ENCODE results near the gene PRLH. TPM values are rescaled to one million over a fixed set of nuclear protein-coding genes. Genes with fewer than 3 reads are reported as not detected.

Gene PRLH
- total and polyA plus RNA-seq, 4 donors, result not detected

- H3K9me3 ChIP-seq (ENCODE audit: control insufficient read depth in 4 of 4, insufficient read depth in 3 of 4, low read length in 3 of 4), result no peaks in the 10 kb centered on the region
- peak in 2 of 3 donors; percentile 57 to 58 for DNase-seq
- WGBS, 2 donors, result 49 to 56% methylated on average over 9 of the region's 9 CpGs
- no peak for TF ChIP-seq CTCF (IDR thresholded peaks at IDR 0.05; ENCODE audit: control extremely low read depth, extremely low read depth)
- peaks cover 16 to 41% (median 27%) of the 10 kb centered on the region in 5 donors for H3K4me1 ChIP-seq (ENCODE audit: control insufficient read depth in 5 of 5, insufficient read depth in 5 of 5, low read length in 5 of 5)
- peak overlapping the region in 1 of 2 donors; percentile 11 for H3K27ac ChIP-seq (ENCODE audit: low read depth in 1 of 2, low read length in 1 of 2)
- no peak overlapping the region for H3K9ac ChIP-seq (ENCODE audit: insufficient read depth in 1 of 2, low read length in 2 of 2)
- no peak overlapping the region for H3K4me3 ChIP-seq
- peak; percentile 61 for ATAC-seq (ENCODE audit: insufficient read depth, low FRiP score)
- H3K27me3 ChIP-seq (ENCODE audit: control insufficient read depth in 3 of 3, insufficient read depth in 3 of 3, low read length in 2 of 3), result no peaks in the 10 kb centered on the region
- no peaks in the 10 kb centered on the region for H3K36me3 ChIP-seq (ENCODE audit: control insufficient read depth in 4 of 4, insufficient read depth in 4 of 4, low read length in 4 of 4)
Measured at GRCh38 chr2:237614151-237614720, 47.9 kb downstream of the PRLH start.

GRCh38 chr2:237615631-237616249, 49.4 kb downstream of the PRLH start:
- no peak for DNase-seq
- Histone ChIP-seq H3K9me3 (ENCODE audit: control insufficient read depth in 4 of 4, insufficient read depth in 3 of 4, low read length in 3 of 4) (no peaks in the 10 kb centered on the region), H3K27me3 (ENCODE audit: control insufficient read depth in 3 of 3, insufficient read depth in 3 of 3, low read length in 2 of 3) (no peaks in the 10 kb centered on the region), H3K4me1 (ENCODE audit: control insufficient read depth in 5 of 5, insufficient read depth in 5 of 5, low read length in 5 of 5) (peaks cover 16 to 41% (median 27%) of the 10 kb centered on the region in 5 donors), H3K36me3 (ENCODE audit: control insufficient read depth in 4 of 4, insufficient read depth in 4 of 4, low read length in 4 of 4) (no peaks in the 10 kb centered on the region), H3K4me3 (no peak overlapping the region), H3K27ac (ENCODE audit: low read depth in 1 of 2, low read length in 1 of 2) (peak overlapping the region; percentile 79 to 97), H3K9ac (ENCODE audit: insufficient read depth in 1 of 2, low read length in 2 of 2) (peak overlapping the region in 1 of 2 donors; percentile 40)
- 58 to 68% methylated on average over 4 of the region's 4 CpGs for WGBS, 2 donors
- ATAC-seq (ENCODE audit: insufficient read depth, low FRiP score), result no peak
- no peak for TF ChIP-seq CTCF (IDR thresholded peaks at IDR 0.05; ENCODE audit: control extremely low read depth, extremely low read depth)

GRCh38 chr2:237616373-237616733, 50.0 kb downstream of the PRLH start:
- Histone ChIP-seq H3K4me1 (ENCODE audit: control insufficient read depth in 5 of 5, insufficient read depth in 5 of 5, low read length in 5 of 5) (peaks cover 16 to 41% (median 27%) of the 10 kb centered on the region in 5 donors), H3K9ac (ENCODE audit: insufficient read depth in 1 of 2, low read length in 2 of 2) (no peak overlapping the region)

More at GRCh38 chr2:237616373-237616733, 50.0 kb downstream of the PRLH start:
- H3K9me3 ChIP-seq (ENCODE audit: control insufficient read depth in 4 of 4, insufficient read depth in 3 of 4, low read length in 3 of 4), result no peaks in the 10 kb centered on the region
- H3K27ac ChIP-seq (ENCODE audit: low read depth in 1 of 2, low read length in 1 of 2), result peak overlapping the region; percentile 79 to 97
- ATAC-seq (ENCODE audit: insufficient read depth, low FRiP score) (no peak), DNase-seq (no peak)
- WGBS, 2 donors, result 43 to 49% methylated on average over 3 of the region's 3 CpGs
- no peak for TF ChIP-seq CTCF (IDR thresholded peaks at IDR 0.05; ENCODE audit: control extremely low read depth, extremely low read depth)
- no peak overlapping the region for H3K4me3 ChIP-seq
- H3K27me3 ChIP-seq (ENCODE audit: control insufficient read depth in 3 of 3, insufficient read depth in 3 of 3, low read length in 2 of 3), result no peaks in the 10 kb centered on the region
- H3K36me3 ChIP-seq (ENCODE audit: control insufficient read depth in 4 of 4, insufficient read depth in 4 of 4, low read length in 4 of 4), result no peaks in the 10 kb centered on the region

Small RNA genes within 50 kb of the gene (small RNA-seq; reads per million reads assigned to genes)
- not detected for gene RNU6-1140P (ENCODE audit: low replicate concordance)

Other genes starting within 250 kb of the PRLH start
- gene COL6A3, start 152.4 kb upstream of the PRLH start, total RNA-seq, result 100 to 1,000 TPM; 459 to 548 TPM
- 10 to 100 TPM; 36.4 to 96.2 TPM for gene COL6A3, start 152.4 kb upstream of the PRLH start, polyA plus RNA-seq
- gene MLPH, start 79.3 kb upstream of the PRLH start, total RNA-seq, result 100 to 1,000 TPM; 154 to 295 TPM
- gene MLPH, start 79.3 kb upstream of the PRLH start, polyA plus RNA-seq, result 100 to 1,000 TPM in 1 of 2 donors, 10 to 100 TPM in 1; 71.0 to 230 TPM
- gene RAB17, start 24.2 kb downstream of the PRLH start, total RNA-seq, result 10 to 100 TPM; 44.9 to 48.0 TPM
- gene RAB17, start 24.2 kb downstream of the PRLH start, polyA plus RNA-seq, result 10 to 100 TPM; 19.3 to 73.3 TPM
- gene LRRFIP1, start 61.0 kb downstream of the PRLH start, total RNA-seq, result 100 to 1,000 TPM; 107 to 194 TPM
- 10 to 100 TPM; 79.7 to 81.1 TPM for gene LRRFIP1, start 61.0 kb downstream of the PRLH start, polyA plus RNA-seq
- gene RBM44, start 232.2 kb downstream of the PRLH start, total RNA-seq, result 1 to 10 TPM in 1 of 2 donors, under 1 TPM in 1; 0.80 to 4.0 TPM
- gene RBM44, start 232.2 kb downstream of the PRLH start, polyA plus RNA-seq, result under 1 TPM; 0.26 to 0.96 TPM